Esophagus squamous epithelium (tissue), 5 donors: ENCODE measurements around the gene NCF2. TPM values are rescaled to one million over a fixed set of nuclear protein-coding genes. Genes with fewer than 3 reads are reported as not detected.

Source experiments
- DNase-seq: peaks from one replicate; lab custom pipeline; 2025; lab: John Stamatoyannopoulos, UW
- H3K27ac ChIP-seq, 4 donors: fragments of 200-600 bp; sonication (generic); one replicate each; pipeline ENCODE4 v1.5.1; 2016 to 2019; ENCODE audit warnings: mild to moderate bottlenecking in 1 of 4
- H3K27me3 ChIP-seq, 4 donors: fragments of 200-600 bp; sonication (generic); 1 replicate in 3 of 4; 2 replicates in 1 of 4; pipeline versions ENCODE4 v1.5.1 to v1.6.0; 2017 to 2021; ENCODE audit warnings: antibody characterized with exemption in 1 of 4
- H3K36me3 ChIP-seq, 3 donors: fragments of 200-600 bp; sonication (generic); one replicate each; pipeline ENCODE4 v1.5.1; 2016 to 2019
- H3K4me1 ChIP-seq, 3 donors: fragments of 200-600 bp; sonication (generic); one replicate each; pipeline ENCODE4 v1.5.1; 2017 to 2019
- H3K4me3 ChIP-seq, 4 donors: fragments of 200-600 bp; sonication (generic); 1 replicate in 3 of 4; 2 replicates in 1 of 4; pipeline ENCODE4 v1.5.1; 2016 to 2019; ENCODE audit warnings: mild to moderate bottlenecking in 2 of 4, moderate library complexity in 1 of 4
- H3K9me3 ChIP-seq, 3 donors: fragments of 200-600 bp; sonication (generic); one replicate each; pipeline ENCODE4 v1.5.1; 2016 to 2019
- CTCF ChIP-seq, 6 experiments: fragments of 450-650 bp in 4 of 6; fragments of 200-600 bp in 2 of 6; sonication (generic) in 2 of 6; IDR thresholded peaks; one replicate each; pipeline ENCODE4 v1.5.1; 2016 to 2019; ENCODE audit warnings: antibody characterized with exemption in 6 of 6, mild to moderate bottlenecking in 4 of 6, moderate library complexity in 4 of 6
- POLR2A ChIP-seq, 4 donors: fragments of 450-650 bp; IDR thresholded peaks; one replicate each; pipeline ENCODE4 v1.6.1; 2017; ENCODE audit warnings: antibody characterized with exemption in 4 of 4, mild to moderate bottlenecking in 4 of 4, moderate library complexity in 3 of 4
- WGBS, 2 donors: methylation state at CpG; one replicate each; pipeline ENCODE4 v1.1.5; 2018; 5-methylcytosine and 5-hydroxymethylcytosine counted together
- intact Hi-C: fragments of 100-400 bp; cut with DNase I; formaldehyde crosslinking; loops from one replicate; pipeline ENCODE4 v1.15.0; 2022
- total RNA-seq, 4 donors: library from RNA; depleted of rRNA; stranded (reverse); fragments of >200 nt; gene quantifications; one replicate each; pipeline ENCODE4 v1.1.0, GENCODE V29; 2016
- donor health status: DM: yes; HTN: yes; CAD: no.

NCF2 gene
- total RNA-seq, 4 donors from 2014 or later, result 8.1 to 23.1 (median 14.3) TPM

DNA sequence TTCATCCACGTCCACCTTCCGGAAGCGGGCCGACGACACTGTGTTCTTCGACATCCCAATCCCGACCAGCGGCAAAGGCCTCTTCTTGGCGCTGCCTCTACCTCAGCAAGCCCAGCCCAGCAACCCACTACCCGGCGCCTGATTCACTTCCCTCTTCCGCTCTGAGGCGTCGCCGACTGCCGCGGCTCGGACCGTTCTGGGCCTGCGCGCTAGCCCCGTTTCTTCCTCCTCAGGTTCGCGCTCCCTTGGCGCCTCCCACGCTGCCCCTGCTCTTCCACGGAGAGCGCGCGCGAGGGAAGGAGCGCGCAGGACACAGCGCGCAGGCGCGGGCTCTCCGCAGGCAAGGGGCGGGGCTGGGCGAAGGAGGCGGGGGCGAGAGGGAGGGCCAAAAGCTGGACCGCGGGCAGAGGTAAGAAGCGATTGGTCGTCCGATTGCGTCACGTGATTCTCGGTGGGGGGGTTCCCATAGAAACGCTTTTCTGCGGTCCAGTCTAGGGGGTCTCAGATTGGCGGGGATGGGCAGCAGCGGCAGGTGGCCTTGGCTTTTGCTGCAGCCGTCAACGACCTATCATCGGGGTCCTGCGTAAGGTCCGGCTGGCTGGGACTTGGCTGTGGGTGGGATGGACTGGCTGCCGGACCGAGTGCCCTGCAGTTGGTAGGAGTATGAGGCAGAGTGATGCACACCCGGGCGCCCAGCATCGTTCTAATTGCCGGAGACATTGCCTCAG, 45.5 kb upstream of the NCF2 start, which contains the start of gene ARPC5:
ARPC5 (minus strand) TSS at position 178 of the 728 bp plus-strand sequence; CDS start at position 54, 124 bp downstream.
- H3K36me3 ChIP-seq, result peaks cover 0 to 13% (median 0%) of the 10 kb centered on the region in 3 donors
- H3K27me3 ChIP-seq, result no peaks in the 10 kb centered on the region
- WGBS, 2 donors, result 0 to 1% methylated on average over 7 to 22 of the region's 65 CpGs
- peak within 1 kb of the TSS; percentile 95 to 97 (median 97) for H3K27ac ChIP-seq
- peak in 3 of 4 donors; percentile 26 to 94 (median 94) for TF ChIP-seq POLR2A (IDR thresholded peaks at IDR 0.05)
- TF ChIP-seq CTCF (IDR thresholded peaks at IDR 0.05), result peak in 2 of 6 experiments; percentile 2 to 35
- no peaks in the 10 kb centered on the region for H3K9me3 ChIP-seq
- peaks cover 17 to 46% (median 20%) of the 10 kb centered on the region in 3 donors for H3K4me1 ChIP-seq
- peak; percentile 78 for DNase-seq
- peak within 1 kb of the TSS; percentile 84 to 94 (median 86) for H3K4me3 ChIP-seq
- intact Hi-C loops, result loop anchor here (10.0 kb wide), 1 partner anchor 161 kb away; the partner anchor contains the start of gene SMG7

GRCh38 chr1:183635099-183635605, 44.9 kb upstream of the NCF2 start:
- Histone ChIP-seq H3K9me3 (no peaks in the 10 kb centered on the region), H3K4me3 (peak overlapping the region; percentile 84 to 94 (median 86)), H3K27me3 (no peaks in the 10 kb centered on the region), H3K36me3 (peaks cover 0 to 19% (median 0%) of the 10 kb centered on the region in 3 donors), H3K27ac (peak overlapping the region; percentile 95 to 97 (median 97)), H3K4me1 (peaks cover 17 to 52% (median 20%) of the 10 kb centered on the region in 3 donors)
- intact Hi-C loops, result loop anchor here (10.0 kb wide), 1 partner anchor 160 kb away; the partner anchor contains the start of gene SMG7
- 0 to 1% methylated on average over 16 to 26 of the region's 42 CpGs for WGBS, 2 donors
- DNase-seq, result no peak
- no peak for TF ChIP-seq POLR2A (IDR thresholded peaks at IDR 0.05)
- TF ChIP-seq CTCF (IDR thresholded peaks at IDR 0.05), result no peak

- Histone ChIP-seq H3K36me3 (peaks cover 0 to 25% (median 0%) of the 10 kb centered on the region in 3 donors), H3K4me3 (peak overlapping the region; percentile 84 to 94 (median 86)), H3K27me3 (no peaks in the 10 kb centered on the region), H3K9me3 (no peaks in the 10 kb centered on the region), H3K27ac (peak overlapping the region; percentile 95 to 97 (median 97)), H3K4me1 (peaks cover 17 to 58% (median 20%) of the 10 kb centered on the region in 3 donors)
- DNase-seq, result no peak
- intact Hi-C loops, result loop anchor here (10.0 kb wide), 1 partner anchor 160 kb away; the partner anchor contains the start of gene SMG7
- no peak for TF ChIP-seq CTCF (IDR thresholded peaks at IDR 0.05)
- no peak for TF ChIP-seq POLR2A (IDR thresholded peaks at IDR 0.05)
- 1 to 2% methylated on average over 9 to 10 of the region's 10 CpGs for WGBS, 2 donors
These were observed 44.3 kb upstream of the NCF2 start for GRCh38 chr1:183634429-183635065.

GRCh38 chr1:183633676-183634343, 43.6 kb upstream of the NCF2 start:
- intact Hi-C loops, result loop anchor here (10.0 kb wide), 1 partner anchor 159 kb away; the partner anchor contains the start of gene SMG7
- DNase-seq, result no peak
- peaks cover 17 to 62% (median 20%) of the 10 kb centered on the region in 3 donors for H3K4me1 ChIP-seq
- H3K9me3 ChIP-seq, result no peaks in the 10 kb centered on the region
- H3K4me3 ChIP-seq, result peak overlapping the region in 3 of 4 donors; percentile 84 to 94 (median 87)
- TF ChIP-seq CTCF (IDR thresholded peaks at IDR 0.05) (peak; percentile 32 to 65 (median 46)), POLR2A (IDR thresholded peaks at IDR 0.05) (peak in 2 of 4 donors; percentile 37 to 39)
- WGBS, 2 donors, result 0% methylated on average over 1 of the region's 1 CpG
- H3K36me3 ChIP-seq, result peaks cover 0 to 32% (median 4%) of the 10 kb centered on the region in 3 donors
- H3K27ac ChIP-seq, result peak overlapping the region; percentile 5 to 97 (median 82)
- no peaks in the 10 kb centered on the region for H3K27me3 ChIP-seq
